ENCODE measurements around the gene KRTAP10-4. TPM values are rescaled to one million over a fixed set of nuclear protein-coding genes. Genes with fewer than 3 reads are reported as not detected.
"Not testable (repeated sequence)": the region's sequence is repeated elsewhere in the genome, so short reads cannot be mapped to it uniquely, and the experiment has no call there.

The KRTAP10-4 gene
- polyA plus RNA-seq, 4 donors: not detected

DNA sequence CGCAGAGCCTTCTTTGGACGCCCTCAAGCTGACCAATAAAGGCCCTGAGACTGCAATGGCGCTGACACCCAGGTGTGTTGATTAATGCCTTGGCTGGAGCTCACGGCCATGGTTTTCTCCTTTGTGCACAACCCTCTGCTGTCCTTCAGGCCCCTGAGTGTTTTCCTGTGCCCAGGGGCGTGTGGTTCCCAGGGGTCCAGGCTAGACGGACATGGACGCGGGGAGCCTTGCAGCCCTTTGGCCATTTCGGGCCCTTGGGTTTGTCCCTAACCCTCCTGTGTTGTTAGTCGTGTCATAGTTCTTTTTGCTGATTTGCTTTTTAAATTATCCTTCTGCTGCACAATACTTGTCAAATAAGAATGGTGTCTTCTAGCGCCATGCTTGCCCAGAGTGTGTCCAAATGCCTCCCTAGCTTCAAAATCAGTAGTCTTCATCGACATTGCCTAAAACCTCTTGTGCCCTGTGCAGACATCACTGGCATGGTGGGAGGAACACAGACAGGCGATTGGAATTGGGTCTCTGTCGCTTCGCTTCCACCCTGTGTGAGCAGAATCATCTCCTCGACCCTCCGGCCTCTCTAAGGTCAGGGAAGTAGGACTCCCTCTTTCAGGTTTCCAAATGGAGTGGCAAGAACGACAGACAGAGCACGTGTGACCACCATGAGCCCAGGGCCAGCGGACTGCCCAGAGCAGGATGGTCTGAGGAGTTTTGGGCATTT lies 1.9 kb downstream of the KRTAP10-4 start:
- DNase-seq (ENCODE audit: low read depth in 4 of 4, low spot score in 3 of 4): no peak

DNA sequence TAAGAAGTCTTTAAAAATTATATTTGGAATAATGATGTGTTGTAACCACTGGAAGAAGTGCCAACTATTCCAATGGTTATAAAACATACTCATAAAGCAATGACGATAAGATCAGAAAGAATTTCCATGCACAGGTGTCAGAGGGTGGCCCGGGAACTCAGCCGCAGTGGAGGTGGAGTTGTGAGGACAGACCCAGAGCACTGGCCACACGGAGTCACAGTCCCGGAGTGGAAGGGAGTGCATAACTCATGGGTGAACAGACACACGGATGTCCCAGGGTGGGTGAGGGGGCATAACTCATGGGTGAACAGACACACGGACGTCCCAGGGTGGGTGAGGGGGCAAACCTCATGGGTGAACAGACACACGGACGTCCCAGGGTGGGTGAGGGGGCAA lies 2.5 kb downstream of the KRTAP10-4 start:
- DNase-seq (ENCODE audit: low read depth in 4 of 4, low spot score in 3 of 4): no peak

DNA sequence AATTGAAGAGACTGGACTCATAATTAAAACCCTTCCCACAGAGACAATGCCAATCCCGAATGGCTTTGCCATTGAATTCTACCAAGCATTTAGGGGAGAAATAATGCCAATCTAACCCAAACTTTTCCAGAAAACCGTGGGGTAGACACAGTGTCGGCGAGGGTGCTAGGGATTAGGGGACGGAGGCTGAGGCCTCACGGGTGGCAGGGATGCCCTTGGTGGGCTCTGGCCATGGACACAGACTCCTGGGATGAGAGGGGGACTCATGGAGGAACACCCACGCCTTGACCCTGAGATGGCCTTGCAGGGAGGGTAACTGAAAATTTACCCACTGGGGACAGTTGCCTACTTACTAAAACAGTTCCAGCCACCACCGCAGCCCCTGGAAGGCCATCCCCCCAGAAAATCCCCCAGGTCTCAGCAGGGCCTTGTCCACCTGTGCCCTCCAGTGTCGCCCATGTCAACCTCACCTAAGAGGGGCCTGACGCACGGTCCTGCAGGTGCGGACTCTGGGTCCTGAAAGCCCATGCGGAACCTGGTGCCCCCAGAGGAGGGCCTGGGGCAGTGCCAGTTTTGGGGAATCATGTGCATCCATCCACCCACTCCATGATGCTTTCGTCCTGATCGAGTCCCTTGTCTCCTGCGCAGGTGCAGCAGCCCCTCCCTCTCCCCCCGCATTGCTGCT lies 5.0 kb downstream of the KRTAP10-4 start:
- no peak for DNase-seq (ENCODE audit: low read depth in 4 of 4, low spot score in 3 of 4)

DNA sequence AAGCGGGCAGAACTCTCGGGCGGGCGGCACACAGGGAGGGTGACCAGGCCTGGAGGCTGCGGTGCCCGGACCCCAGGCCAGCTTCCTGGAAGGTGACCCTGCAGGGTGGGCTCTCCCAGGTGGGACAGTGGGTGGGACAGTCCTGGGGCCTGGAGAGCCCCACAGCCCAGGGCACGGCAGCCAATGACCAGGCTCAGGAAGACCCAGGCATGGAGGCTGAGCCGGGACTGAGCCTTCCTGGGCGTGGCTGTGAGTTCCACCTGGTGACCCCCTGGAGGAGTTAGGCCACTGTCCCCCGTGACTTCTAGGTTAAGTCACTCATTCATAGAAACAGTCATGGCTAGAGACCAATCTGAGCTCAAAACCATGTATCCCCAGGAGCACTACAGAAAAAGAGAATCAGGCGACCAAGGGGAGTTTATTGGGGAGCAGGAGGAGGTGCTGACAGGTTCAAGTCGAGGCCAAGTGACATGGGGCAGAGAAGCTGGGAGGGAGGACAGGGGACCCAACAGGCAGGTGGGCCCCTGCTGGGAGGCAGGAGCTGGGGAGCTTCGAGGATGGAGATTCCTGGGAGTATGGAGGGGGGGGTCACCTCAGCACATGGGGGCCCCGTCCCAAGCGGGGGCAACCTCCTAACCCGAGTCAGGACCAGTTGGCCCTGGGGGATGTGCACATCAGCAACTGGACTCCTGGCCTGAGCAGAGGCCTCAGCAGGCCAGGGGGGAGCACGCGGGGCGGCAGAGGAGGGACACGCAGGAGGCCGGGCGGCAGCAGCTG lies 5.7 kb downstream of the KRTAP10-4 start:
- DNase-seq (ENCODE audit: low read depth in 4 of 4, low spot score in 3 of 4): no peak

DNA sequence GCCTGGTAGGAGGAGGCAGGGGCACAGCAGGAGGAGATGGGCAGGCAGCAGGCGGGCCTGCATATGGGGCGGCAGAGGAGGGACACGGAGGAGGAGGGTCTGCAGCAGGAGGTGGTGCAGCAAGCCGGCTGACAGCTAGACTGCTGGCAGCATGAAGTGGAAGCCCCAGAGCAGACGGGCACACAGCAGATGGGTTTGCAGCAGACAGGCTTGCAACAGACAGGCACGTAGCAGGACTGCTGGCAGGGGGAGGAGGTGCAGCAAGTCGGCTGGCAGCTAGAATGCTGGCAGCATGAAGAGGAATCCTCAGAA lies 6.3 kb downstream of the KRTAP10-4 start:
- no peak for DNase-seq (ENCODE audit: low read depth in 4 of 4, low spot score in 3 of 4)

DNA sequence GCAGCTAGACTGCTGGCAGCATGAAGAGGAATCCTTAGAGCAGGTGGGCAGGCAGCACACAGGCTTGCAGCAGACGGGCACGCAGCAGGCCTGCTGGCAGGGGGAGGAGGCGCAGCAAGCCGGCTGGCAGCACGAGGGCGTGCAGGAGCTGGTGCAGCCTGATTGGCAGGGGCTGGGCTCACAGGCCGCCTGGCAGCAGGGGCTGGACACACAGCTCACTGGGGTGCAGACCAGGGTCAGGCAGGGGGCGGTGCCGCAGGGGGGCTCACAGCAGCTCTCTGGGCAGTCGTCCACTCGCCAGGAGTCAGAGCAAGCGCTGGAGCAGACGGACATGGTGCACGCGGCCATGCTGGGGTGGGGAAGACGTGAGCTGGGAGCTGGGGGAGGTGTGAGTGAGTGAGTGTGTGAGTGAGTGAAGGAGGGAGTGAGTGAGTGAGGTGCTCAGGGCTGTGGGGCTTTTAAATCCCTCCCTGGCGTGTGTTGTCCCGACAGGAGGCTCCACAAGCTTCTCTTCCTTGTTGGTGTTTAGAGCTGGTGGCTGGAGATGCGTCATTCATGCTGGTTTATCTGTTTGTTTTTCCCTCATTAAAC lies 6.8 kb downstream of the KRTAP10-4 start, which contains the start of gene KRTAP10-5:
KRTAP10-5 (minus strand) TSS at position 374 of the 591 bp plus-strand sequence; CDS start at position 348, 26 bp downstream.
- not testable (repeated sequence) for DNase-seq (ENCODE audit: low read depth in 4 of 4, low spot score in 3 of 4)

- no peak for DNase-seq (ENCODE audit: low read depth in 4 of 4, low spot score in 3 of 4)
These were observed 7.6 kb downstream of the KRTAP10-4 start for GRCh38 chr21:44581158-44581557.

DNA sequence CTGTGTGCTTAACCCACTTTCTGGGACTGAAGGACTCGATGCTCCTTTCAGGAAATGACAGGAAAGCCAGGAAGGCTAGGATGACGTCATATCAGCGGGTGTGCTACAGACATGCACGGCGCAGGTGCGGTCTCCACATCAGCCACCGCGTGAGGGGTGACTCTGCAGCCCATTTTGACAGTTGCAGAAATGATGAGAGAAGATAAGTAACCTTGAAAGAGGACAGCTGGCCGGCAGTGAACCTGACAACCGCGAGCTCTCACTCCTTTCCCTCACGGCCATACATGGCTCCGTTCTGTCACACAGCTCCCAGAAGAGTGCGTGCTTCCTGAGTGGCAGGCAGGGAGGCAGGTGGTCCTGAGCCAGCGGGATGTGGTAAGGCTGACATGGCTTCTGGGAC lies 8.5 kb downstream of the KRTAP10-4 start:
- DNase-seq (ENCODE audit: low read depth in 4 of 4, low spot score in 3 of 4): no peak

GRCh38 chr21:44583089-44583799 lies 9.7 kb downstream of the KRTAP10-4 start:
- DNase-seq (ENCODE audit: low read depth in 4 of 4, low spot score in 3 of 4): peak in 1 of 4 donors; percentile 41

GRCh38 chr21:44583800-44584147 lies 10.2 kb downstream of the KRTAP10-4 start:
- DNase-seq (ENCODE audit: low read depth in 4 of 4, low spot score in 3 of 4): no peak

GRCh38 chr21:44585892-44586291 lies 12.4 kb downstream of the KRTAP10-4 start:
- DNase-seq (ENCODE audit: low read depth in 4 of 4, low spot score in 3 of 4): no peak

DNA sequence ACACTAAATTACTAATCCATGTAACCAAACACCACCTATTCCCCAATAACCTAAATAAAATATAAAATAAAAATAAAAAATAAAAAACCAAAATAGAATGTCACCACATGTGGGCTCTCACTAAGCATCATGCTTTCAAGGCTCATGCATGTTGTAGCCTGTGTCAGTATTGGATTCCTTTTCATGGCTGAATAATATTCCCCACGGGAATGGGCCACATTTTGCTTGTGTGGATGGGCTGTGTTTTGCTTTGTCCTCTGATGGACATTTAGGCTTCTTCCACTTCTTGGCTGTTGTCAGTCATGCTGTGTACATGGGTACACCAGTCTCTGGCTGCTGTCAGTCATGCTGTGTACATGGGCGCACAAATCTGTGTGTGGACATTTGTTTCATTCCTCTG lies 15.6 kb downstream of the KRTAP10-4 start:
- no peak for DNase-seq (ENCODE audit: low read depth in 4 of 4, low spot score in 3 of 4)

DNA sequence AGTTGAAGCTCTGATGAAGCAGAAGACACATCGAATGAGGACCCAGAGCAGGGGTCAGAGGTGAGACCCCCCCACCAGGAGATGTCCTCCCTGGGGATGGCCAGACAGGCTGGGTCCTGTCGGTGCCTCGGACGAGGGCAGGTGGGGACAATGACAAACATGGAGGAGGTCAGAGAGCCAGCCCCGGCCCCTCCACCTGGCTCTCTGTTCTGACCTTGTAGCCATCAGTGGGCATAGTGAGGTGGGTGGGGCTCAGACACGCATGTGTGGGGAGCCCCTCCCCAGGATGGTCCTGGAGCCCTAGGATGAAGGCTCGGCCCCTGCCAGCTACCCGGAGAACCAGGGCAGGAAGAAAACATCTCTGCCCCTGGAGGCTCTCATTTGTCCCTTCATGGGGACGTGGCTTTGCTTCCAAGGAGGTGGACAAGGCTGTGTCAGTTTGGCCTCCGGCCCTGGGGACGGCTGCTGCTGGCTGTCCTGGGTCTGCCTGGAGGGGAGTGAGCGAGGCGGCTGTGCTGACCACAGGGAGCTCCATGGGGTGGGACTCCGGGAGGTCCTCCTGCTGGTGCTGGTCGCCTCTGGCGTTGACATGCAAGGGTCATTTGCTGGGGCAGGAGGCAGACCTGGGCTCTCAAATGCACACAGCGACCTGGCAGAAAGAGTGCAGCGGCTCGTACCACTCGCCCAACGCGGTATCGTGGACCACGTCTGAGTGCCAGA lies 16.2 kb downstream of the KRTAP10-4 start:
- no peak for DNase-seq (ENCODE audit: low read depth in 4 of 4, low spot score in 3 of 4)

DNA sequence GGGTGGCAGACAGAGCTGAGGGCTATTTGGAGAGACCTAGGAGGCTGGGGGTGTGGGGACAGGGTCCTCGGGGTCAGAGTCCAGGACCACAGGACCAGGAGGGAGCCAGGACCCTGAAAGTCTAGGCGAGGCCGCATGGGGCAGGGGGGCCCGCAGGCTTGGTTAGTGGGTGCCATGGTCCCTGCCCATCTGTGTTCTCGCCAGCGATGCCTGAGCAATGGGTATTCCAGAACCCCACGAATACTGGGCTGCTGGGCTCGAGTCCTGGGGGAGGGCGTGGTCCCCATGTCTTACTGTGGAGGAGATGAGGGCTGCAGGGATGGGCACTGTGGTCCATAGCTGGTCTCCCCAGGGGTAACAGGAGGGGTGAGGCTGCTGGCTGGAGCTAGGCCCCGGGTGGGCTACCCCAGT lies 16.8 kb downstream of the KRTAP10-4 start:
- DNase-seq (ENCODE audit: low read depth in 4 of 4, low spot score in 3 of 4): no peak

- not testable (repeated sequence) for DNase-seq (ENCODE audit: low read depth in 4 of 4, low spot score in 3 of 4)
These were observed 17.6 kb downstream of the KRTAP10-4 start for GRCh38 chr21:44590897-44591800.

- not testable (repeated sequence) for DNase-seq (ENCODE audit: low read depth in 4 of 4, low spot score in 3 of 4)
These were observed 18.2 kb downstream of the KRTAP10-4 start for GRCh38 chr21:44591801-44592130.

DNA sequence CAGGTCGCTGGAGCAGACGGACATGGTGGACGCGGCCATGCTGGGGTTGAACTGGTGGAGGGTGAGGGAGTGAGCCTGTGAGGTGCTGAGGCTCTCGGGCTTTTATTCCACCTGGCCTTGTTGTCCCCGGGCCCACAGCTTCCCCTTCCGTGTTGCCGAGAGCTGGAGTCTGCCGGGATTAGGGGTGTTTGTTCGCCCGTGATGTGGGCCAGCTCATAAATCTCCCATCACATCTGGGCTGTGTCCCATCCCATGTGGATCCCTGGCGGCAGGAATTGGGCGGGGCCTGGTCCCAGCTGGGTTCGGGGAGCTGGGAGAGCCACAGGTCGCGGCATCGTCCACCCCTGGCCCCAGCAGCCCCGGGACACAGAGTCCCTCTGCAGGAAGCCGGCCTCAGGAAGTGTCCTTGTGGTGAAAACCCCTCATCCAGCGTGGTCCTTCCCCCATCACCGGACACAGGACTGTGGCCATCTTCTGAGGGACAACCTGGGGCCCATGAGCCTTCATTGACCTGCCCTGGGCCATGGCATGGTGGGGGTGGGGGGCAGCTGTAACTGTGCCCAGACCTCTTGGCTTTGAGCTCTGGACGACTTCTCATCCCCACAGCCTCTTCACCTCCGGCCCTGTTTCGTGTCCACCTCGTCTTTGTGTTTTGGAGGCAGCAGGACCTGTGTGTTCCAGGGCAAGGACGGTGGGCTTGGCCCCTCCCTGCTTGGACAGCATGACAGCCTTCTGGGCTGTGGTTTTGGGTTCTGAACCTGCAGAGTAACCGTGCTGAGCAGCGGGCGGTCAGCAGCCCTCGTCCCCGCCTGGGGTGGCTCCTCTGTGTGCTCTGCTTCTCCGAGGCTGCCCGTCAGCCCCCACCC lies 19.1 kb downstream of the KRTAP10-4 start, which contains the start of gene KRTAP10-6:
KRTAP10-6 (minus strand) TSS at position 60 of the 866 bp plus-strand sequence; CDS start at position 39, 21 bp downstream.
- no peak for DNase-seq (ENCODE audit: low read depth in 4 of 4, low spot score in 3 of 4)

All from right renal pelvis (tissue), 4 donors.